ENCODE results near the gene RAD1.

DNA sequence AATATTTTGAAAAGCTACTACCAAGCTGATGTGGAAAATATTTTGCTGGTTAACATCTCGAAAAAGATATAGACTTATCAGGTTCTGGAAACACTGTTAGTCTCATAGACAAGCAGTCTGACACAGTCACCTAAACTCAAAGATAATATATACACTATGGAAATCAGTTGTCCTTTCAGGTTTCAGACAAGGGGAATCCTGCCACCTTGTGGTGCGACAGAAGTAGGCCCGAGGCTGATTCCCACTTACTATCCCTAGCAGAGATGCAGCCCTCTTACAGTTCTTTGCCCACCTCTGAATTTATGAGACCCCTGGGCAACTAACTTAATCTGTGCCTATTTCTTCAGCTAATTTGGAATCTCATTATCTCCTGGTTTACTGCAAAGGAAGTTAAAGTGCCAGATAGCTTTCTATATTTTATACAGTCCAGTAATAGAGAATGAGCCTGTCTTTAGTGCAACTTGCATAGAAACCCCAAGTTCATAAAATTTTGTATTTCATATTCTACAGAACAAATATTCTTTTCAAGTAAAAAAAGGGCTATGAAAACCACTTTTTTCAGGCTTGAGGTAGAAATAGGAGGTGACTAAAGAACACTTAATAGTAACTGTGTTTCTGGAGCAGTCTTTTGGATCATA is 16.9 kb downstream of the RAD1 start:
- TF ChIP-seq, protein P1, sequence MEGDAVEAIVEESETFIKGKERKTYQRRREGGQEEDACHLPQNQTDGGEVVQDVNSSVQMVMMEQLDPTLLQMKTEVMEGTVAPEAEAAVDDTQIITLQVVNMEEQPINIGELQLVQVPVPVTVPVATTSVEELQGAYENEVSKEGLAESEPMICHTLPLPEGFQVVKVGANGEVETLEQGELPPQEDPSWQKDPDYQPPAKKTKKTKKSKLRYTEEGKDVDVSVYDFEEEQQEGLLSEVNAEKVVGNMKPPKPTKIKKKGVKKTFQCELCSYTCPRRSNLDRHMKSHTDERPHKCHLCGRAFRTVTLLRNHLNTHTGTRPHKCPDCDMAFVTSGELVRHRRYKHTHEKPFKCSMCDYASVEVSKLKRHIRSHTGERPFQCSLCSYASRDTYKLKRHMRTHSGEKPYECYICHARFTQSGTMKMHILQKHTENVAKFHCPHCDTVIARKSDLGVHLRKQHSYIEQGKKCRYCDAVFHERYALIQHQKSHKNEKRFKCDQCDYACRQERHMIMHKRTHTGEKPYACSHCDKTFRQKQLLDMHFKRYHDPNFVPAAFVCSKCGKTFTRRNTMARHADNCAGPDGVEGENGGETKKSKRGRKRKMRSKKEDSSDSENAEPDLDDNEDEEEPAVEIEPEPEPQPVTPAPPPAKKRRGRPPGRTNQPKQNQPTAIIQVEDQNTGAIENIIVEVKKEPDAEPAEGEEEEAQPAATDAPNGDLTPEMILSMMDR (conservative IDR thresholded peaks at IDR 0.05; ENCODE audit: low read length): peak; percentile 96
- TF ChIP-seq EZH2phosphoT487 (IDR thresholded peaks at IDR 0.05; ENCODE audit: borderline replicate concordance): no peak
